GM21390 (cell line): ENCODE data around the gene KDM2B.
"Not testable (repeated sequence)": the region's sequence is repeated elsewhere in the genome, so short reads cannot be mapped to it uniquely, and the experiment has no call there.

Experiments
- ATAC-seq: cut with Tn5 transposase; IDR thresholded peaks from one replicate; pipeline ENCODE4 v1.9.1; 2021; ENCODE audit not compliant: unreplicated experiment

Gene KDM2B

DNA sequence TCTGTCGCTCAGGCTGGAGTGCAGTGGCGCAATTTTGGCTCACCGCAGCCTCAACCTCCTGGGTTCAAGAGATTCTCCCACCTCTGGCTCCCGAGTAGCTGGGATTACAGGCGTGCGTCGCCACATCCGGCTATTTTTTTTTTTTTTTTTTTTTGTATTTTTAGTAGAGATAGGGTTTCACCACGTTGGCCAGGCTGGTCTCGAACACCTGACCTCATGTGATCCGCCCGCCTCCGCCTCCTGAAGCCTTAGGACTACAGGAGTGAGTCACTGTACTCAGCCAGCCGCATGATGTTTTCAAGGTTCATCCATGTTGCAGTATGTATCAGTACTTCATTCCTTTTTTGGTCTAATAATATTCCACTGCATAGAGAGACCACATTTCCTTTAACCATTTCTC is 183.3 kb downstream of the KDM2B start:
- ATAC-seq = no peak

- ATAC-seq = no peak
These were observed 188.5 kb downstream of the KDM2B start for GRCh38 chr12:121392325-121392716.

DNA sequence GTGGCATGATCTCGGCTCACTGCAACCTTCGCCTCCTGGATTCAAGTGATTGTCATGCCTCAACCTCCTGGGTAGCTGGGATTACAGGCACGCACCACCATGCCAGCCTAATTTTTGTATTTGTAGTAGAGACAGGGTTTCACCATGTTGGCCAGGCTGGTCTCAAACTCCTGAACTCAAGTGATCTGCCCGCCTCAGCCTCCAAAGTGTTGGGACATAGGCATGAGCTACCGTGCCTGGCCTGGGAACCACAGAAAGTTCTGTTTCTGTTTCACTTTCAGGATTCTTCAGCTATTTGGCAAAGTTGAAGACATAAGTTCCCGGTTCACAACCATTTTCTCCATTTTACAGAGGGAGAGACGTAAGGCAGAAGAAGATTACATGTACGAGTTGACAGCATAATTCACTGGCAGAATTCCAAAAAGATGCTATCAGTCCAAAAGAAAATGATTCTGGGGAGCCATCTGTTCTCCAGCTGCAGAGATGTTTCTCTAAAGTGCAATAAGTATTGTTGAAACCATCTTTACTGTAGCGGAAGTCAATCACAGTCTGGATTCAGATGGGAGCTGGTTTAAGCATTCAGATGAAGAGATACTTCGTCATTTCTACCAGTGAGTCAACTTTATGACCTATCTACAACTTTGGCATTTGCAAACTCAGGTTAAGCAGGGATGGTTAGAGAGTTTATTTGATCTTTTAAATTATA is 189.1 kb downstream of the KDM2B start:
- no peak for ATAC-seq

DNA sequence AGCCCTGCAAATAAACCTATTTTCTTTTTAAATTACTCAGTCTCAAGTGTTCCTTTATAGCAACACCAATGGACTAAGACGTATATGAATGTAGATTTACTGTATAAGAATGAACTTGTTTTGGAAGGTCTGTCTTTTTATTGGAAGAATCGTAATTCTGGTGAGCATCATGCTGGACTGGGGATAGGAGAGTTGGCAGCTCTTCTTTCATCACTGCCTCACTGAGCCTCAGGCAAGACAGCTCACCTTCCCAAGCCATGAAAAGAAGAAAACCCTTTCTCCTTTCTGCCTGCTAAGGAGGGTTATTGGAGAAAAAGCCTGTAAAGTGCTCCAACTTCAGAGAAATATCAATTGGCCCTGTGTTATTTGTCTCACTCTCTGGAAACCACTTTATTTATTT is 190.0 kb downstream of the KDM2B start:
- ATAC-seq = no peak

GRCh38 chr12:121388421-121388981 is 192.3 kb downstream of the KDM2B start:
- no peak for ATAC-seq

- ATAC-seq = not testable (repeated sequence)
These were observed 195.9 kb downstream of the KDM2B start for GRCh38 chr12:121384891-121385290.

GRCh38 chr12:121383601-121384021 is 197.2 kb downstream of the KDM2B start:
- ATAC-seq = no peak

DNA sequence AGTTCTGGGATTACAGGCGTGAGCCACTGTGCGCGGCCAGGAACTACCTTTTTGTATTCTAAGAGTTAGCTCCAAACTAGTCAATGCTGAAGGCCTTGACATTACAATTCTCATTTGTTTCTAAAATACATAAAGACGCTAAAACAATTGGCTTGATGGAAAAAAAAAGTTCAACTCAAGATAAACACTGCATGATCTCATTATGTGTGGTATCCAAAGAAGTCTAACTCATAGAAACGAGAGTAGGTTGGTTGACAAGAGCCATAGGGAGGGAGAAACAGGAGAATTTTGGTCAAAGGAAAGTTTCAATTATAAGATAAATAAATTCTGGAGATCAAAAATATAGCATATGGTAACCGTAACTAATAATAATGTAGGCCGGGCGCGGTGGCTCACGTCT is 200.9 kb downstream of the KDM2B start:
- no peak for ATAC-seq
